Stimulated activated CD4-positive, alpha-beta T cell treated with anti-CD3 and anti-CD28 coated beads, Interleukin-2, amount 100 ng/mL, for 24 hours (primary cell): Measurements from ENCODE around the gene OPN1SW.

ENCODE experiments used
- DNase-seq, 2 donors: peaks; one replicate each; pipeline ENCODE4 v3.0.0-alpha.2; 2020

Gene OPN1SW

GRCh38 chr7:128792471-128793180 is 17.0 kb upstream of the OPN1SW start:
- no peak for DNase-seq

GRCh38 chr7:128791972-128792327 is 16.4 kb upstream of the OPN1SW start:
- no peak for DNase-seq

GRCh38 chr7:128791121-128791971 is 15.8 kb upstream of the OPN1SW start, which contains the start of gene CCDC136:
Gene CCDC136, plus strand, starts transcription at chr7:128791968. Its CDS starts 444 bp downstream, at chr7:128792412.
- DNase-seq = peak; percentile 76 to 85

GRCh38 chr7:128790315-128791041 is 14.9 kb upstream of the OPN1SW start:
- no peak for DNase-seq

GRCh38 chr7:128788446-128789412 is 13.1 kb upstream of the OPN1SW start:
- DNase-seq = no peak

- DNase-seq = no peak
Observed at GRCh38 chr7:128785738-128786137, 10.1 kb upstream of the OPN1SW start.

- DNase-seq = peak in 1 of 2 donors; percentile 32
Observed at GRCh38 chr7:128783143-128783861, 7.7 kb upstream of the OPN1SW start.

GRCh38 chr7:128781851-128782250 is 6.3 kb upstream of the OPN1SW start:
- no peak for DNase-seq

GRCh38 chr7:128781126-128781525 is 5.5 kb upstream of the OPN1SW start:
- DNase-seq = no peak

- DNase-seq = no peak
Observed at GRCh38 chr7:128778946-128779345, 3.4 kb upstream of the OPN1SW start.

- no peak for DNase-seq
Observed at GRCh38 chr7:128777156-128778123, 1.8 kb upstream of the OPN1SW start.

- DNase-seq = no peak
Observed at GRCh38 chr7:128774921-128775320, 673 bp downstream of the OPN1SW start.

GRCh38 chr7:128774029-128774689 is 1.4 kb downstream of the OPN1SW start:
- DNase-seq = no peak

GRCh38 chr7:128773604-128774003 is 2.0 kb downstream of the OPN1SW start:
- DNase-seq = no peak

GRCh38 chr7:128770233-128770632 is 5.4 kb downstream of the OPN1SW start:
- no peak for DNase-seq

- no peak for DNase-seq
Observed at GRCh38 chr7:128767475-128768110, 8.0 kb downstream of the OPN1SW start.

GRCh38 chr7:128763541-128763940 is 12.1 kb downstream of the OPN1SW start:
- no peak for DNase-seq

GRCh38 chr7:128759242-128759641 is 16.4 kb downstream of the OPN1SW start:
- no peak for DNase-seq

GRCh38 chr7:128758553-128758952 is 17.0 kb downstream of the OPN1SW start:
- DNase-seq = no peak
